Lung (tissue), 16 donors: ENCODE results near the gene KDM4F. TPM values are rescaled to one million over a fixed set of nuclear protein-coding genes. Genes with fewer than 3 reads are reported as not detected.
"Not testable (repeated sequence)": the region's sequence is repeated elsewhere in the genome, so short reads cannot be mapped to it uniquely, and the experiment has no call there.

ENCODE experiments used
- ATAC-seq: fragments of 200-7000 bp; cut with Tn5 transposase; one replicate; pipeline ENCODE4 v1.9.1; 2020; ENCODE audit warnings: moderate number of reproducible peaks; ENCODE audit not compliant: insufficient read depth, low FRiP score
- DNase-seq, 3 donors: peaks; one replicate each; pipeline ENCODE4 v3.0.0-alpha.2; 2013 to 2017
- H3K27ac ChIP-seq, 2 donors: one replicate each; pipeline ENCODE4 v1.5.1; 2013; ENCODE audit warnings: mild to moderate bottlenecking in 2 of 2, moderate library complexity in 2 of 2, control low read depth in 1 of 2, inconsistent platforms in 1 of 2, low read depth in 1 of 2, low read length in 1 of 2
- H3K27me3 ChIP-seq, 3 donors: one replicate each; pipeline ENCODE4 v1.5.1; 2013; ENCODE audit warnings: low read length in 2 of 3; ENCODE audit not compliant: control insufficient read depth in 3 of 3, insufficient read depth in 3 of 3
- H3K36me3 ChIP-seq, 4 donors: one replicate each; pipeline ENCODE4 v1.5.1; 2013; ENCODE audit warnings: low read length in 4 of 4, mild to moderate bottlenecking in 1 of 4, moderate library complexity in 1 of 4; ENCODE audit not compliant: control insufficient read depth in 4 of 4, insufficient read depth in 4 of 4
- H3K4me1 ChIP-seq, 5 donors: one replicate each; pipeline ENCODE4 v1.5.1; 2013; ENCODE audit warnings: low read length in 5 of 5, mild to moderate bottlenecking in 2 of 5, moderate library complexity in 1 of 5; ENCODE audit not compliant: control insufficient read depth in 5 of 5, insufficient read depth in 5 of 5
- H3K4me3 ChIP-seq: one replicate; pipeline ENCODE4 v1.5.1; 2013; ENCODE audit warnings: mild to moderate bottlenecking, control low read depth, moderate library complexity
- H3K9ac ChIP-seq, 2 donors: one replicate each; pipeline ENCODE4 v1.5.1; 2013; ENCODE audit warnings: low read length in 2 of 2, control low read depth in 1 of 2; ENCODE audit not compliant: insufficient read depth in 1 of 2
- H3K9me3 ChIP-seq, 4 donors: one replicate each; pipeline ENCODE4 v1.5.1; 2013; ENCODE audit warnings: low read length in 3 of 4, mild to moderate bottlenecking in 1 of 4, moderate library complexity in 1 of 4; ENCODE audit not compliant: control insufficient read depth in 4 of 4, insufficient read depth in 3 of 4
- CTCF ChIP-seq: IDR thresholded peaks from 2 replicates; pipeline ENCODE4 v1.5.1; 2012; ENCODE audit warnings: mild to moderate bottlenecking; ENCODE audit errors: control extremely low read depth, extremely low read depth
- WGBS, 2 donors: extraction: QIAGEN DNeasy Blood & Tissue Kit; methylation state at CpG; one replicate each; pipeline ENCODE4 v1.1.7; 2013; 5-methylcytosine and 5-hydroxymethylcytosine counted together
- long read RNA-seq, 5 donors: transcript quantifications; one replicate each; lab custom pipeline, GENCODE V29; 2026
- polyA plus RNA-seq, 2 donors: library from polyadenylated mRNA; stranded (reverse); fragments of 200-250 nt; gene quantifications; one replicate each; pipeline ENCODE4 v1.2.1, GENCODE V29; 2013
- total RNA-seq, 2 donors: library from RNA; depleted of rRNA in 1 of 2; stranded (reverse); fragments of >200 nt in 1 of 2; gene quantifications; one replicate each; pipeline ENCODE4 v1.2.1, GENCODE V29; 2014 to 2021
- donor health status: control.
- donor health status: control.
- donor health status: Bipolar disorder and iron deficiency.
- donor health status: healthy.
- donor health status: DM: yes; HTN: yes; CAD: no.

The KDM4F gene
- total RNA-seq (not detected), polyA plus RNA-seq (not detected)
- long read RNA-seq, donor 1, result 0 reads
- long read RNA-seq, donor 2, result 0 reads
- long read RNA-seq, donor 3, result 0 reads
- long read RNA-seq, donor 4, result 0 reads
- long read RNA-seq, donor 5, result 0 reads

- not testable (repeated sequence) for H3K9ac ChIP-seq, H3K27me3 ChIP-seq, DNase-seq, H3K27ac ChIP-seq, H3K36me3 ChIP-seq, H3K4me1 ChIP-seq, H3K4me3 ChIP-seq, H3K9me3 ChIP-seq, ATAC-seq
- WGBS, 2 donors, result 84 to 94% methylated on average over 2 to 3 of the region's 3 CpGs
Measured at GRCh38 chr11:95049122-95049521, at the start of gene KDM4F. Gene KDM4F, plus strand, starts transcription at chr11:95049422.

- no peaks in the 10 kb centered on the region for H3K27me3 ChIP-seq
- no peak overlapping the region for H3K9ac ChIP-seq
- H3K9me3 ChIP-seq, result no peaks in the 10 kb centered on the region
- H3K4me3 ChIP-seq, result no peak overlapping the region
- no peak for TF ChIP-seq CTCF
- DNase-seq (no peak), ATAC-seq (no peak)
- no peaks in the 10 kb centered on the region for H3K4me1 ChIP-seq
- H3K36me3 ChIP-seq, result no peaks in the 10 kb centered on the region
- H3K27ac ChIP-seq, result no peak overlapping the region
Measured at GRCh38 chr11:95003716-95004115, 45.5 kb upstream of the KDM4F start.

DNA sequence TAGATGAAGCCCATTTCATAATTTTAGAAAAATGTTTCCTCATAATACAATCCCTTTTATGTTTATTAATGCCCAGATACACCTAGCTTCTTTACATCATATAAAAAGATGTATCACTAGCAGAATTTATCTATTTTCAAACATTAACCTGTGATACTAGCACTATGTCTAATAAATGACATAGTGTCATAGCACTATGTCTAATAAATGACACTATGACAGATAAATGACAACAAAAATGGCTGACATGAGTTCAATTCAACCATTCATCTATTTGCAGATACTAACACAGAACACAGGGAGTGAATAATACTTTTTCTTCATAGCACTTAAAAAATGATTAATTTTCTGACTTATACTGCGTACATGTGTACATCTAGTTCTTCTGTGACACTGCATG is 43.6 kb upstream of the KDM4F start:
- no peak for TF ChIP-seq CTCF
- no peaks in the 10 kb centered on the region for H3K27me3 ChIP-seq
- ATAC-seq, result no peak
- no peaks in the 10 kb centered on the region for H3K9me3 ChIP-seq
- H3K27ac ChIP-seq, result no peak overlapping the region
- H3K36me3 ChIP-seq, result no peaks in the 10 kb centered on the region
- H3K4me1 ChIP-seq, result no peaks in the 10 kb centered on the region
- no peak overlapping the region for H3K9ac ChIP-seq
- DNase-seq, result no peak
- H3K4me3 ChIP-seq, result no peak overlapping the region
- WGBS, 2 donors, result 93 to 100% methylated on average over 1 of the region's 1 CpG

GRCh38 chr11:95011376-95011775 is 37.8 kb upstream of the KDM4F start:
- Histone ChIP-seq H3K9ac (no peak overlapping the region), H3K27ac (no peak overlapping the region), H3K4me1 (no peaks in the 10 kb centered on the region), H3K36me3 (no peaks in the 10 kb centered on the region), H3K27me3 (peaks cover 0 to 5% (median 0%) of the 10 kb centered on the region in 3 donors), H3K4me3 (no peak overlapping the region), H3K9me3 (no peaks in the 10 kb centered on the region)
- DNase-seq (no peak), ATAC-seq (no peak)
- TF ChIP-seq CTCF, result no peak
